Measurements from ENCODE around the gene ATP11A. TPM values are rescaled to one million over a fixed set of nuclear protein-coding genes. Genes with fewer than 3 reads are reported as not detected.

The ATP11A gene
- total RNA-seq, 1 experiment from 2014 or later = 80.4 TPM

DNA sequence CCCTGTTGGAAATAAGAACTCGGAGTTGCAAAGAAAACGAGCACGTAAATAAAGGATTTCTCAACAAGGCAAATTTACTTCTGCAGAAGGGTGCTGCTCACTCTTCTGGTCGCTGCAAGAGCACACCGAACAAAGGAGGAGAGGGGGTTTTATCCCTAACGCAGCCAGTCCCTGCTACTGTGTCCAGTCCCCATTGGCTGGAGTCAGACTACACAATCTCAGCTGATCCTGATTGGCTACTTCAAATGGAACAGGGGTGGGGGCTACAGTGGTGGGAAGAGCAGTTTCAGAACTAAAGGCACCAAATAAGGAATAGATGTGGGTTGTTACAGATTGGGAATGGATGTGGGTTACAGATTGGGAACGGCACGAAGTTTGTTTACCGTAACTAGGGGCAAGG lies 215.2 kb downstream of the ATP11A start:
- Histone ChIP-seq H3K9ac (ENCODE audit: low read length) (no peak overlapping the region), H3K4me2 (ENCODE audit: low read length) (no peak overlapping the region), H3K27me3 (ENCODE audit: insufficient read depth, low read length) (no peaks in the 10 kb centered on the region), H3K79me2 (ENCODE audit: insufficient read depth, low read length) (no peaks in the 10 kb centered on the region), H3K27ac (ENCODE audit: low read depth, low read length) (no peak overlapping the region), H3K9me2 (ENCODE audit: insufficient read depth) (no peaks in the 10 kb centered on the region), H2AFZ (ENCODE audit: low read depth, low read length, poor library complexity, severe bottlenecking) (no peak overlapping the region), H3K4me3 (replicated peaks in 1 of 2; ENCODE audit: low read depth in 1 of 2, low read length in 2 of 2) (no peak overlapping the region), H3K4me1 (ENCODE audit: control insufficient read depth in 1 of 2, insufficient read depth in 2 of 2, low read length in 2 of 2) (peaks cover 5 to 13% of the 10 kb centered on the region in 2 experiments), H3K9me3 (ENCODE audit: control insufficient read depth in 1 of 2, insufficient read depth in 1 of 2, low read depth in 1 of 2, low read length in 2 of 2) (no peaks in the 10 kb centered on the region), H4K20me1 (ENCODE audit: insufficient read depth) (no peaks in the 10 kb centered on the region), H3K36me3 (ENCODE audit: control insufficient read depth in 1 of 2, insufficient read depth in 2 of 2, low read length in 2 of 2) (no peaks in the 10 kb centered on the region)
- ChIA-PET RAD21 (ENCODE audit: low non-redundant PET in 1 of 2, low total read pairs in 2 of 2, uncharacterized antibody in 2 of 2, unreplicated experiment in 2 of 2) (no interaction called here), POLR2A (no interaction called here), CTCF (no interaction called here)
- no peak for DNase-seq (ENCODE audit: low read depth, low spot score)
- intact Hi-C loops (cut with micrococcal nuclease) = no loop called here
- TF ChIP-seq SIN3A (IDR thresholded peaks at IDR 0.05; ENCODE audit: low read depth) (no peak), ELF1 (IDR thresholded peaks at IDR 0.05; ENCODE audit: borderline replicate concordance, low read depth) (no peak), POLR2A (IDR thresholded peaks at IDR 0.05; ENCODE audit: borderline replicate concordance, extremely low read depth, insufficient read depth, insufficient read length) (no peak), ZFX (IDR thresholded peaks at IDR 0.05) (no peak), EGR1 (IDR thresholded peaks at IDR 0.05; ENCODE audit: low read depth) (no peak), RAD21 (IDR thresholded peaks at IDR 0.05; ENCODE audit: low read depth) (no peak), POLR2AphosphoS5 (IDR thresholded peaks at IDR 0.05; ENCODE audit: low read depth, low read length) (no peak), SP1 (IDR thresholded peaks at IDR 0.05; ENCODE audit: low read depth) (no peak), JUND (IDR thresholded peaks at IDR 0.05) (no peak), EZH2 (IDR thresholded peaks at IDR 0.05) (no peak), CBX3 (IDR thresholded peaks at IDR 0.05; ENCODE audit: low read depth) (no peak), SRF (IDR thresholded peaks at IDR 0.05; ENCODE audit: low read depth) (no peak), FOSL1 (IDR thresholded peaks at IDR 0.05; ENCODE audit: low read depth) (no peak), YY1 (IDR thresholded peaks at IDR 0.05; ENCODE audit: extremely low read depth, insufficient replicate concordance, low read depth, low read length) (no peak), CEBPB (IDR thresholded peaks at IDR 0.05; ENCODE audit: low read depth) (no peak)
- TF ChIP-seq, protein P1, sequence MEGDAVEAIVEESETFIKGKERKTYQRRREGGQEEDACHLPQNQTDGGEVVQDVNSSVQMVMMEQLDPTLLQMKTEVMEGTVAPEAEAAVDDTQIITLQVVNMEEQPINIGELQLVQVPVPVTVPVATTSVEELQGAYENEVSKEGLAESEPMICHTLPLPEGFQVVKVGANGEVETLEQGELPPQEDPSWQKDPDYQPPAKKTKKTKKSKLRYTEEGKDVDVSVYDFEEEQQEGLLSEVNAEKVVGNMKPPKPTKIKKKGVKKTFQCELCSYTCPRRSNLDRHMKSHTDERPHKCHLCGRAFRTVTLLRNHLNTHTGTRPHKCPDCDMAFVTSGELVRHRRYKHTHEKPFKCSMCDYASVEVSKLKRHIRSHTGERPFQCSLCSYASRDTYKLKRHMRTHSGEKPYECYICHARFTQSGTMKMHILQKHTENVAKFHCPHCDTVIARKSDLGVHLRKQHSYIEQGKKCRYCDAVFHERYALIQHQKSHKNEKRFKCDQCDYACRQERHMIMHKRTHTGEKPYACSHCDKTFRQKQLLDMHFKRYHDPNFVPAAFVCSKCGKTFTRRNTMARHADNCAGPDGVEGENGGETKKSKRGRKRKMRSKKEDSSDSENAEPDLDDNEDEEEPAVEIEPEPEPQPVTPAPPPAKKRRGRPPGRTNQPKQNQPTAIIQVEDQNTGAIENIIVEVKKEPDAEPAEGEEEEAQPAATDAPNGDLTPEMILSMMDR (IDR thresholded peaks at IDR 0.05 in 2 of 3, conservative IDR thresholded peaks at IDR 0.05 in 1 of 3; ENCODE audit: borderline replicate concordance in 1 of 3, insufficient read depth in 1 of 3, low read depth in 2 of 3, low read length in 2 of 3) = no peak
- TF ChIP-seq, protein P2, sequence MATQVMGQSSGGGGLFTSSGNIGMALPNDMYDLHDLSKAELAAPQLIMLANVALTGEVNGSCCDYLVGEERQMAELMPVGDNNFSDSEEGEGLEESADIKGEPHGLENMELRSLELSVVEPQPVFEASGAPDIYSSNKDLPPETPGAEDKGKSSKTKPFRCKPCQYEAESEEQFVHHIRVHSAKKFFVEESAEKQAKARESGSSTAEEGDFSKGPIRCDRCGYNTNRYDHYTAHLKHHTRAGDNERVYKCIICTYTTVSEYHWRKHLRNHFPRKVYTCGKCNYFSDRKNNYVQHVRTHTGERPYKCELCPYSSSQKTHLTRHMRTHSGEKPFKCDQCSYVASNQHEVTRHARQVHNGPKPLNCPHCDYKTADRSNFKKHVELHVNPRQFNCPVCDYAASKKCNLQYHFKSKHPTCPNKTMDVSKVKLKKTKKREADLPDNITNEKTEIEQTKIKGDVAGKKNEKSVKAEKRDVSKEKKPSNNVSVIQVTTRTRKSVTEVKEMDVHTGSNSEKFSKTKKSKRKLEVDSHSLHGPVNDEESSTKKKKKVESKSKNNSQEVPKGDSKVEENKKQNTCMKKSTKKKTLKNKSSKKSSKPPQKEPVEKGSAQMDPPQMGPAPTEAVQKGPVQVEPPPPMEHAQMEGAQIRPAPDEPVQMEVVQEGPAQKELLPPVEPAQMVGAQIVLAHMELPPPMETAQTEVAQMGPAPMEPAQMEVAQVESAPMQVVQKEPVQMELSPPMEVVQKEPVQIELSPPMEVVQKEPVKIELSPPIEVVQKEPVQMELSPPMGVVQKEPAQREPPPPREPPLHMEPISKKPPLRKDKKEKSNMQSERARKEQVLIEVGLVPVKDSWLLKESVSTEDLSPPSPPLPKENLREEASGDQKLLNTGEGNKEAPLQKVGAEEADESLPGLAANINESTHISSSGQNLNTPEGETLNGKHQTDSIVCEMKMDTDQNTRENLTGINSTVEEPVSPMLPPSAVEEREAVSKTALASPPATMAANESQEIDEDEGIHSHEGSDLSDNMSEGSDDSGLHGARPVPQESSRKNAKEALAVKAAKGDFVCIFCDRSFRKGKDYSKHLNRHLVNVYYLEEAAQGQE (IDR thresholded peaks at IDR 0.05; ENCODE audit: low read depth) = no peak
- TF ChIP-seq, protein P3, sequence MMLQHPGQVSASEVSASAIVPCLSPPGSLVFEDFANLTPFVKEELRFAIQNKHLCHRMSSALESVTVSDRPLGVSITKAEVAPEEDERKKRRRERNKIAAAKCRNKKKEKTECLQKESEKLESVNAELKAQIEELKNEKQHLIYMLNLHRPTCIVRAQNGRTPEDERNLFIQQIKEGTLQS (IDR thresholded peaks at IDR 0.05) = no peak
- TF ChIP-seq, protein P4, sequence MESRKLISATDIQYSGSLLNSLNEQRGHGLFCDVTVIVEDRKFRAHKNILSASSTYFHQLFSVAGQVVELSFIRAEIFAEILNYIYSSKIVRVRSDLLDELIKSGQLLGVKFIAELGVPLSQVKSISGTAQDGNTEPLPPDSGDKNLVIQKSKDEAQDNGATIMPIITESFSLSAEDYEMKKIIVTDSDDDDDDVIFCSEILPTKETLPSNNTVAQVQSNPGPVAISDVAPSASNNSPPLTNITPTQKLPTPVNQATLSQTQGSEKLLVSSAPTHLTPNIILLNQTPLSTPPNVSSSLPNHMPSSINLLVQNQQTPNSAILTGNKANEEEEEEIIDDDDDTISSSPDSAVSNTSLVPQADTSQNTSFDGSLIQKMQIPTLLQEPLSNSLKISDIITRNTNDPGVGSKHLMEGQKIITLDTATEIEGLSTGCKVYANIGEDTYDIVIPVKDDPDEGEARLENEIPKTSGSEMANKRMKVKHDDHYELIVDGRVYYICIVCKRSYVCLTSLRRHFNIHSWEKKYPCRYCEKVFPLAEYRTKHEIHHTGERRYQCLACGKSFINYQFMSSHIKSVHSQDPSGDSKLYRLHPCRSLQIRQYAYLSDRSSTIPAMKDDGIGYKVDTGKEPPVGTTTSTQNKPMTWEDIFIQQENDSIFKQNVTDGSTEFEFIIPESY (IDR thresholded peaks at IDR 0.05; ENCODE audit: extremely low read depth, insufficient replicate concordance, low read length) = no peak
- no TSS peak for BruUV-seq (replicated peaks)
- no peak for ATAC-seq

Measured in HCT116 (cell line).